WERI-Rb-1 (cell line): ENCODE data around the gene FRK.

Source experiments
- DNase-seq: peaks from one replicate; pipeline ENCODE4 v3.0.0-alpha.2; 2020
- H3K27ac ChIP-seq: fragments of 250-450 bp; sonication (Bioruptor Pico); 2 replicates; pipeline ENCODE4 v1.5.1; 2020; ENCODE audit warnings: mild to moderate bottlenecking, moderate library complexity
- H3K27me3 ChIP-seq: fragments of 250-450 bp; sonication (Bioruptor Pico); 2 replicates; pipeline ENCODE4 v1.5.1; 2021; ENCODE audit warnings: mild to moderate bottlenecking, low read depth, moderate library complexity; ENCODE audit not compliant: insufficient read depth, severe bottlenecking
- H3K36me3 ChIP-seq: fragments of 250-450 bp; sonication (Bioruptor Pico); 2 replicates; pipeline ENCODE4 v1.5.1; 2020; ENCODE audit warnings: mild to moderate bottlenecking, moderate library complexity
- H3K4me3 ChIP-seq: 2 replicates; pipeline ENCODE4 v1.5.1; 2011; ENCODE audit warnings: low read depth, mild to moderate bottlenecking, control low read depth, low read length
- H3K9me3 ChIP-seq: fragments of 250-450 bp; sonication (Bioruptor Pico); 2 replicates; pipeline ENCODE4 v1.5.1; 2021; ENCODE audit warnings: mild to moderate bottlenecking, moderate library complexity; ENCODE audit not compliant: severe bottlenecking
- CTCF ChIP-seq: IDR thresholded peaks from 2 replicates; pipeline ENCODE4 v1.5.1; 2011; ENCODE audit warnings: low read depth, mild to moderate bottlenecking, control low read depth, inconsistent platforms, low read length

FRK gene

GRCh38 chr6:116060572-116061283 lies at the start of gene FRK:
Gene FRK (minus strand): TSS chr6:116060891. CDS start chr6:116060311, 580 bp downstream.
- no peaks in the 10 kb centered on the region for H3K27me3 ChIP-seq
- no peaks in the 10 kb centered on the region for H3K9me3 ChIP-seq
- no peak within 1 kb of the TSS for H3K27ac ChIP-seq
- TF ChIP-seq CTCF, result no peak
- H3K4me3 ChIP-seq, result no peak within 1 kb of the TSS
- no peak for DNase-seq
- H3K36me3 ChIP-seq, result no peaks in the 10 kb centered on the region

GRCh38 chr6:116108836-116109235 lies 48.1 kb upstream of the FRK start:
- H3K4me3 ChIP-seq, result no peak overlapping the region
- peaks cover 16% of the 10 kb centered on the region for H3K36me3 ChIP-seq
- H3K27me3 ChIP-seq, result no peaks in the 10 kb centered on the region
- TF ChIP-seq CTCF, result no peak
- no peak for DNase-seq
- no peaks in the 10 kb centered on the region for H3K9me3 ChIP-seq
- H3K27ac ChIP-seq, result no peak overlapping the region

DNA sequence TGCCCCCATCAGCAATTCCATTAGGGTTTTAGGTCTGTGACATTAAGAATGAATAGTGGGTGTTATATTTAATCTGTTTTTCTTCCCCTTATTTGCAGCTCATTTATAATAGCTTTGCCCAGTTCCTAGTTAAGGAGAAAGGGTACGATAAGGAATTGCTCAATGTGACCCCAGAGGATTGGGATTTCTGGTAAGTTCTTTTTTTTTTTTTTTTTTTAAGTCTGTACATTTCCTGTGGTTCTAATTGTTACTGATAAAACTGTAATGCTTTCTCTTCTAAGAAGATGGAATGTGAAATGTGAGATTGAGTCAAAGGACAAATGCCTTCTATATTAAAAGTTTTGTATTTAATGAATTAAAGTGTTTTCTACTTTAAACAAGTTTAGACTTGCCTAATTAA lies 45.5 kb upstream of the FRK start:
- TF ChIP-seq CTCF, result no peak
- Histone ChIP-seq H3K9me3 (no peaks in the 10 kb centered on the region), H3K36me3 (peaks cover 15% of the 10 kb centered on the region), H3K27me3 (no peaks in the 10 kb centered on the region), H3K27ac (no peak overlapping the region), H3K4me3 (no peak overlapping the region)
- no peak for DNase-seq

DNA sequence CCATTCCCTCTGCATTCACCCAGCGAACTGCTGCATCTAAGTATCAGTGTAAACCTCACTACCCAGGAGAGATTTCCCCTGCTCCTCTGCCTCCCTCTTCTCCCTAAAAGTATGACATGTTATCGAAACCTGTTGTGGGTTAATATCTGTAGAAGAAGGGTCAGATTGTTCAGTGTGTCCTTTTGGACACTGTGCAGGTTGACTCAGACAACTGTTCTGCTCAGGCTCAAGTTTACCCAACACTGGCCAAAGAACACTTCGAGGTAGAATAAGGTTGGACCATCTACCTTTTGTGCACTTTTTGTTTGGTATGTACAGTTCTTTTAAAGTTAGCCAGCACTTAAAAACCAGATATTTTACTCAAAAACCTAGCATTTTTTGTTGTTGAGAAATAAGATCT lies 44.6 kb upstream of the FRK start:
- no peak for TF ChIP-seq CTCF
- no peak for DNase-seq
- no peaks in the 10 kb centered on the region for H3K27me3 ChIP-seq
- H3K9me3 ChIP-seq, result no peaks in the 10 kb centered on the region
- no peak overlapping the region for H3K27ac ChIP-seq
- H3K36me3 ChIP-seq, result peaks cover 10% of the 10 kb centered on the region
- no peak overlapping the region for H3K4me3 ChIP-seq

DNA sequence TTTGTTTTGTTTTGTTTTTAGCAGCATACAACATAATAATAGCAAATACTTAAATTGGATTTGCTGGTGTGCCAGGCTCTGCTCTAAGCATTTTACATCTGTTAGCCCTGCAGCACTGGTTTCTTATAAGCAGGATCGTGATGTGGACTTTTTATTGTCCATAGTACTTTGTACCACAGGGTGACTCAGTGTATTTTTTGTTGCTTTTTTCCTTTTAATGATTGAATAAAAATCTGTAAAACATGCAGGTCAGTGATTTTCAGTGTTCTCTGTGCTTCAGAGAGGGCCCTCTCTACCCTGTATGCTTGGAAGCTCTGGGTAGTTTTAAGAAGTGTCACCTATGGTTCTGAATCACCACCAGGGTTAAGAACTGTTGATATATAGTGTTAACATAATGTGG lies 43.9 kb upstream of the FRK start:
- Histone ChIP-seq H3K4me3 (no peak overlapping the region), H3K36me3 (peaks cover 7% of the 10 kb centered on the region), H3K27ac (no peak overlapping the region), H3K9me3 (no peaks in the 10 kb centered on the region), H3K27me3 (no peaks in the 10 kb centered on the region)
- TF ChIP-seq CTCF, result no peak
- DNase-seq, result no peak

DNA sequence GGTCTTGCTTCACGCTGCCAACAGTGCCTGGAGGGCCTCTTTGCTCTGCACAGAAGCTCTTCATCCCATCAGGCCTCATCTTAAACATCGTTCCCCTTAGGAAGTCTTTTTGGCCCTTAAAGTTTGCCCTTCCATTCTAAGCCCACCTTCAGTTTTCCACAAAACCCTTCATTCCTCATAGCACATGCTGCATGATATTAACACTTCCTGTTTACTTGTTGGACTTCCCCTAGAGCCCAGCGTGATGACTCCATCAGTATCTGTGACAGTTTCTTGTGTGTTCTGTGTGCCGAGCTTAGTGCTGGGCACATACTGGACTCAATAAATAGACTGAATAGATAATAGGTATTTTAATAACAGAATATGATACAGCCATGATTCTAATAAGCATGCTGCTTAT lies 42.2 kb upstream of the FRK start:
- no peak for DNase-seq
- H3K27me3 ChIP-seq, result no peaks in the 10 kb centered on the region
- no peak for TF ChIP-seq CTCF
- H3K27ac ChIP-seq, result no peak overlapping the region
- no peak overlapping the region for H3K4me3 ChIP-seq
- H3K36me3 ChIP-seq, result peaks cover 4% of the 10 kb centered on the region
- no peaks in the 10 kb centered on the region for H3K9me3 ChIP-seq
